GM12878 (cell line): ENCODE data around the gene KCNJ10. TPM values are rescaled to one million over a fixed set of nuclear protein-coding genes. Genes with fewer than 3 reads are reported as not detected.

Experiments used
- ATAC-seq: fragments of 200-7000 bp; cut with Tn5 transposase; 3 replicates; pipeline ENCODE4 v1.9.1; 2020; ENCODE audit warnings: mild to moderate bottlenecking, moderate library complexity
- BruUV-seq: library from RNA; stranded (reverse); fragments of 400-500 nt; replicated peaks from 2 replicates; lab custom pipeline; 2021; lab: Mats Ljungman, UMichigan
- CTCF ChIA-PET: fragments of 300-600 bp; sonication (Branson Sonifier 250); formaldehyde crosslinking; extraction: SDS; loops from one replicate; lab custom pipeline; 2021; ENCODE audit warnings: inconsistent platforms; lab: Yijun Ruan, JAX
- POLR2A ChIA-PET: fragments of 350-600 bp; formaldehyde crosslinking; extraction: SDS; loops from one replicate; lab custom pipeline; 2021; ENCODE audit warnings: inconsistent platforms; lab: Charles Lee
- RAD21 ChIA-PET: fragments of 300-600 bp; sonication (Branson Sonifier 250); formaldehyde crosslinking; loops from one replicate; lab custom pipeline; 2023; ENCODE audit warnings: antibody characterized with exemption; ENCODE audit not compliant: unreplicated experiment; lab: Charles Lee
- SMC1A ChIA-PET: fragments of 300-600 bp; sonication (Branson Sonifier 250); formaldehyde crosslinking; loops from one replicate; lab custom pipeline; 2023; ENCODE audit not compliant: unreplicated experiment, uncharacterized antibody; lab: Charles Lee
- DNase-seq: peaks from one replicate; pipeline ENCODE4 v3.0.0-alpha.2; 2011; ENCODE audit warnings: low read depth, low spot score
- FAIRE-seq: peaks from 3 replicates; lab custom pipeline; 2011; peaks lifted over from hg19 to GRCh38; lab: Jason Lieb, UNC
- H2AFZ ChIP-seq: 2 replicates; pipeline ENCODE4 v1.6.0; 2011; ENCODE audit warnings: low read depth, low read length, control low read depth; ENCODE audit not compliant: control insufficient read depth
- H3K27ac ChIP-seq: 2 replicates; pipeline ENCODE4 v1.5.1; 2011; ENCODE audit warnings: control low read depth; ENCODE audit not compliant: control insufficient read depth, insufficient read depth
- H3K27me3 ChIP-seq, 2 experiments: replicated peaks in 1 of 2; 2 replicates each; pipeline versions ENCODE4 v1.6.0 to v1.6.1; 2011; ENCODE audit warnings: low read length in 1 of 2; ENCODE audit not compliant: control insufficient read depth in 2 of 2, insufficient read depth in 2 of 2
- H3K36me3 ChIP-seq, 2 experiments: 2 replicates each; pipeline ENCODE4 v1.5.1; 2011; ENCODE audit warnings: low read length in 1 of 2; ENCODE audit not compliant: control insufficient read depth in 2 of 2, insufficient read depth in 2 of 2
- H3K4me1 ChIP-seq: 2 replicates; pipeline ENCODE4 v1.6.1; 2011; ENCODE audit warnings: mild to moderate bottlenecking, low read length, moderate library complexity, mixed read lengths; ENCODE audit not compliant: control insufficient read depth, insufficient read depth
- H3K4me2 ChIP-seq: 2 replicates; pipeline ENCODE4 v1.6.0; 2011; ENCODE audit warnings: control low read depth; ENCODE audit not compliant: control insufficient read depth, insufficient read depth
- H3K4me3 ChIP-seq: fragments of 200-600 bp; sonication (generic); 2 replicates; pipeline ENCODE4 v1.5.1; 2016
- H3K79me2 ChIP-seq: 2 replicates; pipeline ENCODE4 v1.6.0; 2011; ENCODE audit warnings: low read length; ENCODE audit not compliant: control insufficient read depth, insufficient read depth
- H3K9ac ChIP-seq: 2 replicates; pipeline ENCODE4 v1.8.0; 2011; ENCODE audit warnings: low read length, control low read depth, mixed read lengths; ENCODE audit not compliant: control insufficient read depth, insufficient read depth
- H3K9me3 ChIP-seq: replicated peaks from 3 replicates; pipeline ENCODE4 v1.5.1; 2011; ENCODE audit warnings: mild to moderate bottlenecking, low read length; ENCODE audit not compliant: control insufficient read depth, insufficient read depth
- H4K20me1 ChIP-seq: 2 replicates; pipeline ENCODE4 v1.6.0; 2011; ENCODE audit not compliant: control insufficient read depth, insufficient read depth
- BMI1 ChIP-seq: fragments of 450-650 bp; IDR thresholded peaks from 2 replicates; pipeline ENCODE4 v1.6.1; 2016; ENCODE audit warnings: mild to moderate bottlenecking, moderate library complexity, borderline replicate concordance
- CBX3 ChIP-seq: fragments of 200-600 bp; sonication (generic); IDR thresholded peaks from 2 replicates; pipeline ENCODE4 v1.6.1; 2016; ENCODE audit warnings: low read depth, borderline replicate concordance
- CBX5 ChIP-seq: sonication (generic); IDR thresholded peaks from 2 replicates; pipeline ENCODE4 v1.6.1; 2016; ENCODE audit warnings: low read depth, moderate library complexity, mild to moderate bottlenecking, inconsistent platforms
- CREM ChIP-seq: IDR thresholded peaks from 2 replicates; pipeline ENCODE4 v1.6.1; 2014; ENCODE audit warnings: antibody characterized with exemption, low read depth
- EED ChIP-seq: sonication (generic); IDR thresholded peaks from 2 replicates; pipeline ENCODE4 v1.6.1; 2016; ENCODE audit warnings: antibody characterized with exemption, low read depth
- FOXK2 ChIP-seq: fragments of 450-650 bp; IDR thresholded peaks from 2 replicates; pipeline ENCODE4 v1.6.1; 2017; ENCODE audit warnings: mild to moderate bottlenecking, moderate library complexity
- IKZF1 ChIP-seq: fragments of 450-650 bp; conservative IDR thresholded peaks from 2 replicates; pipeline ENCODE4 v1.6.1; 2017; ENCODE audit warnings: antibody characterized with exemption, mild to moderate bottlenecking
- IKZF2 ChIP-seq, 2 experiments: fragments of 450-650 bp; IDR thresholded peaks; 2 replicates each; pipeline ENCODE4 v1.6.1; 2017; ENCODE audit warnings: mild to moderate bottlenecking in 2 of 2, moderate library complexity in 2 of 2
- JUNB ChIP-seq: IDR thresholded peaks from 2 replicates; pipeline ENCODE4 v1.6.1; 2016; ENCODE audit warnings: antibody characterized with exemption, mild to moderate bottlenecking
- NBN ChIP-seq: fragments of 450-650 bp; IDR thresholded peaks from 2 replicates; pipeline ENCODE4 v1.6.1; 2016
- NR2F1 ChIP-seq: fragments of 450-650 bp; conservative IDR thresholded peaks from 2 replicates; pipeline ENCODE4 v1.6.1; 2017; ENCODE audit warnings: mild to moderate bottlenecking
- SUPT20H ChIP-seq: IDR thresholded peaks from 2 replicates; pipeline ENCODE4 v1.6.1; 2011; ENCODE audit warnings: low read depth, mild to moderate bottlenecking, low read length, moderate library complexity, borderline replicate concordance; ENCODE audit not compliant: control insufficient read depth
- SUZ12 ChIP-seq: fragments of 200-600 bp; sonication (generic); IDR thresholded peaks from one replicate; pipeline ENCODE4 v1.6.1; 2018; ENCODE audit warnings: antibody characterized with exemption, mild to moderate bottlenecking; ENCODE audit not compliant: unreplicated experiment
- TCF7 ChIP-seq: IDR thresholded peaks from 2 replicates; pipeline ENCODE4 v1.6.1; 2014; ENCODE audit warnings: antibody characterized with exemption, borderline replicate concordance
- WGBS: methylation state at CpG from one replicate; pipeline ENCODE4 v1.1.6; 2016; ENCODE audit warnings: low lambda C conversion rate; ENCODE audit not compliant: insufficient replicate concordance, insufficient coverage; ENCODE audit errors: missing lambda C conversion rate; 5-methylcytosine and 5-hydroxymethylcytosine counted together
- in situ Hi-C: fragments of 300-500 bp; cut with MboI; formaldehyde crosslinking; loops from 9 replicates; pipeline ENCODE4 v1.14.3; 2018; ENCODE audit warnings: mixed read lengths
- intact Hi-C: fragments of 100-400 bp; cut with micrococcal nuclease; formaldehyde crosslinking; loops from one replicate; pipeline ENCODE4 v1.14.2; 2022; ENCODE audit not compliant: unreplicated experiment
- polyA plus RNA-seq, 11 experiments: library from polyadenylated mRNA; depleted of rRNA in 4 of 11; unstranded in 6 of 11; stranded (reverse) in 5 of 11; fragments of >200 nt; fragmentation: Nextera tagmentation in 4 of 11; fragmentation: Illumina TruSeq in 1 of 11; extraction: Ambion mirVana in 4 of 11; extraction: Trizol in 1 of 11; gene quantifications; 1 replicate in 1 of 11; 2 replicates in 10 of 11; pipeline versions ENCODE4 v1.2.1 to v1.2.3, GENCODE V29; 2011 to 2016; ENCODE audit warnings: inconsistent platforms in 2 of 11, missing spikeins in 2 of 11, low read depth in 1 of 11
- total RNA-seq, 4 experiments: library from RNA; depleted of rRNA in 3 of 4; stranded (reverse); fragments of >200 nt in 3 of 4; fragmentation: Illumina TruSeq in 1 of 4; extraction: Trizol in 1 of 4; gene quantifications; 2 replicates each; pipeline versions ENCODE4 v1.2.1 to v1.2.3, GENCODE V29; 2013 to 2021
- TF ChIP-seq, protein P1 (sequence below): IDR thresholded peaks from 2 replicates; pipeline ENCODE4 v1.6.1; 2012; ENCODE audit warnings: low read length, inconsistent platforms
- TF ChIP-seq, protein P2 (sequence below): fragments of 450-650 bp; conservative IDR thresholded peaks from 2 replicates; pipeline ENCODE4 v1.6.1; 2017; ENCODE audit warnings: mild to moderate bottlenecking, moderate library complexity
- TF ChIP-seq, protein P3 (sequence below): fragments of 450-650 bp; IDR thresholded peaks from 2 replicates; pipeline ENCODE4 v1.6.1; 2017; ENCODE audit warnings: mild to moderate bottlenecking

The KCNJ10 gene
- total and polyA plus RNA-seq, 10 of the 15 experiments (the other 5 are each of a cell fraction or from before 2014, with no cell fraction given): 0.01 to 0.29 (median 0.09) TPM; not detected in 2

DNA sequence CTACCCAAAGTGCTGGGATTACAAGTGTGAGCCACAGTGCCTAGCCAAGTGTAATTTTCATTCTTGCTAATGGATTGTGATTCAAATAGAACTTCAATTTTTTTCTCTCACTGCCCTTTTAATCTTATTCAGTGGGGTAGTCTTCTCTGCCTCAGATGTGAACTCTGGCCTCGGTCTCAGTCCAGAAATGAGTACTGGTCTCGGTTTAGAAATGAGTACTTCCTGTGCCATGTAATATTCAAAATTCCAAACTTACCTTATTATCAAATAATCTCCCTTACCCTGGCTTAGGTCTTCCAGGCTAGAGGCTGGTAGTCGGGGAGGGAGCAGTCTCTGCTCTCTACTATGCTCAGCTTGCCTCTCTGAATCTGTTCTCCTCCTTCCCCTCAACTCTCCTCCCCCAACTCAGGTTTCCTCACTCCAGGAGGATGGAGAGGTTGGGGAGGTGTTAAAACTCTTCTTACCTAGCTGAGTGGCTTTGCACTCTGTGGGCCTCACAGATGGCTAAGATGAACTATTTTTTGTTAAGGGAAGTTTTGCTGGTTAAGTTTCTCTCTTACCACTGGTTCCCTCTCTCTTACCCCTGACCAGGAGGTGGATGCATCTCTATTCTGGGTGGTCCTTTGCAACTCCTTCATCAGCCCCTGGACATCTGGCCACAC lies 111.1 kb downstream of the KCNJ10 start:
- in situ Hi-C loops (no loop called here), intact Hi-C loops (no loop called here)
- ATAC-seq: peak; percentile 84
- DNase-seq: no peak
- Histone ChIP-seq H4K20me1 (no peaks in the 10 kb centered on the region), H2AFZ (no peak overlapping the region), H3K27ac (no peak overlapping the region), H3K27me3 (peaks cover 0 to 2% of the 10 kb centered on the region in 2 experiments; a peak in 3 of 4 replicates), H3K9ac (no peak overlapping the region), H3K4me1 (peaks cover 13% of the 10 kb centered on the region), H3K79me2 (no peaks in the 10 kb centered on the region), H3K9me3 (no peaks in the 10 kb centered on the region), H3K36me3 (no peaks in the 10 kb centered on the region), H3K4me2 (peak overlapping the region; percentile 45), H3K4me3 (no peak overlapping the region)
- BruUV-seq: no TSS peak
- ChIA-PET RAD21 (interaction anchor here (1.1 kb wide), 1 partner anchor 49 kb away, joined by 4 read pairs; no protein-coding TSS in a partner anchor), POLR2A (no interaction called here), SMC1A (interaction anchor here (0.6 to 3.0 kb wide), 2 partner anchors 48 to 122 kb away, joined by 3 to 13 read pairs; no protein-coding TSS in a partner anchor), CTCF (interaction anchor here (0.5 to 2.8 kb wide), 10 partner anchors 11 to 609 kb away, joined by 3 to 12 read pairs (median 4); no protein-coding TSS in a partner anchor)
- FAIRE-seq: no peak
- WGBS: 0% methylated on average over 3 of the region's 3 CpGs
- TF ChIP-seq NBN (no peak), SUPT20H (no peak), IKZF1 (peak; percentile 34; the same call in 1 of the 2 replicates), CBX3 (no peak), JUNB (peak; percentile 81), NR2F1 (0 out of 2 replicates have a peak, but pooled peaks have one; percentile 16), EED (no peak), FOXK2 (no peak), CBX5 (no peak), CREM (no peak), TCF7 (no peak), SUZ12 (no peak), BMI1 (no peak), IKZF2 (IDR thresholded peaks at IDR 0.05) (peak in 1 of 2 experiments; percentile 14; a peak in 1 of 4 replicates)
- TF ChIP-seq, protein P1, sequence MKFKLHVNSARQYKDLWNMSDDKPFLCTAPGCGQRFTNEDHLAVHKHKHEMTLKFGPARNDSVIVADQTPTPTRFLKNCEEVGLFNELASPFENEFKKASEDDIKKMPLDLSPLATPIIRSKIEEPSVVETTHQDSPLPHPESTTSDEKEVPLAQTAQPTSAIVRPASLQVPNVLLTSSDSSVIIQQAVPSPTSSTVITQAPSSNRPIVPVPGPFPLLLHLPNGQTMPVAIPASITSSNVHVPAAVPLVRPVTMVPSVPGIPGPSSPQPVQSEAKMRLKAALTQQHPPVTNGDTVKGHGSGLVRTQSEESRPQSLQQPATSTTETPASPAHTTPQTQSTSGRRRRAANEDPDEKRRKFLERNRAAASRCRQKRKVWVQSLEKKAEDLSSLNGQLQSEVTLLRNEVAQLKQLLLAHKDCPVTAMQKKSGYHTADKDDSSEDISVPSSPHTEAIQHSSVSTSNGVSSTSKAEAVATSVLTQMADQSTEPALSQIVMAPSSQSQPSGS: peak; percentile 35; the same call in 1 of the 2 replicates
- TF ChIP-seq, protein P2, sequence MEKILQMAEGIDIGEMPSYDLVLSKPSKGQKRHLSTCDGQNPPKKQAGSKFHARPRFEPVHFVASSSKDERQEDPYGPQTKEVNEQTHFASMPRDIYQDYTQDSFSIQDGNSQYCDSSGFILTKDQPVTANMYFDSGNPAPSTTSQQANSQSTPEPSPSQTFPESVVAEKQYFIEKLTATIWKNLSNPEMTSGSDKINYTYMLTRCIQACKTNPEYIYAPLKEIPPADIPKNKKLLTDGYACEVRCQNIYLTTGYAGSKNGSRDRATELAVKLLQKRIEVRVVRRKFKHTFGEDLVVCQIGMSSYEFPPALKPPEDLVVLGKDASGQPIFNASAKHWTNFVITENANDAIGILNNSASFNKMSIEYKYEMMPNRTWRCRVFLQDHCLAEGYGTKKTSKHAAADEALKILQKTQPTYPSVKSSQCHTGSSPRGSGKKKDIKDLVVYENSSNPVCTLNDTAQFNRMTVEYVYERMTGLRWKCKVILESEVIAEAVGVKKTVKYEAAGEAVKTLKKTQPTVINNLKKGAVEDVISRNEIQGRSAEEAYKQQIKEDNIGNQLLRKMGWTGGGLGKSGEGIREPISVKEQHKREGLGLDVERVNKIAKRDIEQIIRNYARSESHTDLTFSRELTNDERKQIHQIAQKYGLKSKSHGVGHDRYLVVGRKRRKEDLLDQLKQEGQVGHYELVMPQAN: no peak
- TF ChIP-seq, protein P3, sequence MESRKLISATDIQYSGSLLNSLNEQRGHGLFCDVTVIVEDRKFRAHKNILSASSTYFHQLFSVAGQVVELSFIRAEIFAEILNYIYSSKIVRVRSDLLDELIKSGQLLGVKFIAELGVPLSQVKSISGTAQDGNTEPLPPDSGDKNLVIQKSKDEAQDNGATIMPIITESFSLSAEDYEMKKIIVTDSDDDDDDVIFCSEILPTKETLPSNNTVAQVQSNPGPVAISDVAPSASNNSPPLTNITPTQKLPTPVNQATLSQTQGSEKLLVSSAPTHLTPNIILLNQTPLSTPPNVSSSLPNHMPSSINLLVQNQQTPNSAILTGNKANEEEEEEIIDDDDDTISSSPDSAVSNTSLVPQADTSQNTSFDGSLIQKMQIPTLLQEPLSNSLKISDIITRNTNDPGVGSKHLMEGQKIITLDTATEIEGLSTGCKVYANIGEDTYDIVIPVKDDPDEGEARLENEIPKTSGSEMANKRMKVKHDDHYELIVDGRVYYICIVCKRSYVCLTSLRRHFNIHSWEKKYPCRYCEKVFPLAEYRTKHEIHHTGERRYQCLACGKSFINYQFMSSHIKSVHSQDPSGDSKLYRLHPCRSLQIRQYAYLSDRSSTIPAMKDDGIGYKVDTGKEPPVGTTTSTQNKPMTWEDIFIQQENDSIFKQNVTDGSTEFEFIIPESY: no peak
